ENCODE data around the gene ATE1.

GRCh38 chr10:121692626-121693025, 235.2 kb downstream of the ATE1 start:
- TF ChIP-seq, protein P1, sequence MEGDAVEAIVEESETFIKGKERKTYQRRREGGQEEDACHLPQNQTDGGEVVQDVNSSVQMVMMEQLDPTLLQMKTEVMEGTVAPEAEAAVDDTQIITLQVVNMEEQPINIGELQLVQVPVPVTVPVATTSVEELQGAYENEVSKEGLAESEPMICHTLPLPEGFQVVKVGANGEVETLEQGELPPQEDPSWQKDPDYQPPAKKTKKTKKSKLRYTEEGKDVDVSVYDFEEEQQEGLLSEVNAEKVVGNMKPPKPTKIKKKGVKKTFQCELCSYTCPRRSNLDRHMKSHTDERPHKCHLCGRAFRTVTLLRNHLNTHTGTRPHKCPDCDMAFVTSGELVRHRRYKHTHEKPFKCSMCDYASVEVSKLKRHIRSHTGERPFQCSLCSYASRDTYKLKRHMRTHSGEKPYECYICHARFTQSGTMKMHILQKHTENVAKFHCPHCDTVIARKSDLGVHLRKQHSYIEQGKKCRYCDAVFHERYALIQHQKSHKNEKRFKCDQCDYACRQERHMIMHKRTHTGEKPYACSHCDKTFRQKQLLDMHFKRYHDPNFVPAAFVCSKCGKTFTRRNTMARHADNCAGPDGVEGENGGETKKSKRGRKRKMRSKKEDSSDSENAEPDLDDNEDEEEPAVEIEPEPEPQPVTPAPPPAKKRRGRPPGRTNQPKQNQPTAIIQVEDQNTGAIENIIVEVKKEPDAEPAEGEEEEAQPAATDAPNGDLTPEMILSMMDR (conservative IDR thresholded peaks at IDR 0.05; ENCODE audit: low read depth in 2 of 2), result no peak
- TF ChIP-seq, protein P2, sequence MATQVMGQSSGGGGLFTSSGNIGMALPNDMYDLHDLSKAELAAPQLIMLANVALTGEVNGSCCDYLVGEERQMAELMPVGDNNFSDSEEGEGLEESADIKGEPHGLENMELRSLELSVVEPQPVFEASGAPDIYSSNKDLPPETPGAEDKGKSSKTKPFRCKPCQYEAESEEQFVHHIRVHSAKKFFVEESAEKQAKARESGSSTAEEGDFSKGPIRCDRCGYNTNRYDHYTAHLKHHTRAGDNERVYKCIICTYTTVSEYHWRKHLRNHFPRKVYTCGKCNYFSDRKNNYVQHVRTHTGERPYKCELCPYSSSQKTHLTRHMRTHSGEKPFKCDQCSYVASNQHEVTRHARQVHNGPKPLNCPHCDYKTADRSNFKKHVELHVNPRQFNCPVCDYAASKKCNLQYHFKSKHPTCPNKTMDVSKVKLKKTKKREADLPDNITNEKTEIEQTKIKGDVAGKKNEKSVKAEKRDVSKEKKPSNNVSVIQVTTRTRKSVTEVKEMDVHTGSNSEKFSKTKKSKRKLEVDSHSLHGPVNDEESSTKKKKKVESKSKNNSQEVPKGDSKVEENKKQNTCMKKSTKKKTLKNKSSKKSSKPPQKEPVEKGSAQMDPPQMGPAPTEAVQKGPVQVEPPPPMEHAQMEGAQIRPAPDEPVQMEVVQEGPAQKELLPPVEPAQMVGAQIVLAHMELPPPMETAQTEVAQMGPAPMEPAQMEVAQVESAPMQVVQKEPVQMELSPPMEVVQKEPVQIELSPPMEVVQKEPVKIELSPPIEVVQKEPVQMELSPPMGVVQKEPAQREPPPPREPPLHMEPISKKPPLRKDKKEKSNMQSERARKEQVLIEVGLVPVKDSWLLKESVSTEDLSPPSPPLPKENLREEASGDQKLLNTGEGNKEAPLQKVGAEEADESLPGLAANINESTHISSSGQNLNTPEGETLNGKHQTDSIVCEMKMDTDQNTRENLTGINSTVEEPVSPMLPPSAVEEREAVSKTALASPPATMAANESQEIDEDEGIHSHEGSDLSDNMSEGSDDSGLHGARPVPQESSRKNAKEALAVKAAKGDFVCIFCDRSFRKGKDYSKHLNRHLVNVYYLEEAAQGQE (IDR thresholded peaks at IDR 0.05; ENCODE audit: unreplicated experiment), result no peak

All from GM23338 (cell line).